LNCaP clone FGC (cell line): ENCODE results near the gene SEMA3F.

ENCODE experiments used
- DNase-seq: peaks from one replicate; pipeline ENCODE4 v3.0.0-alpha.2; 2011; ENCODE audit warnings: low read depth
- H3K4me3 ChIP-seq: 2 replicates; pipeline ENCODE4 v1.5.1; 2011; ENCODE audit warnings: mild to moderate bottlenecking, low read depth, low read length, control low read depth
- TF ChIP-seq, protein P1 (sequence below): IDR thresholded peaks from 2 replicates; pipeline ENCODE4 v1.5.1; 2012; ENCODE audit warnings: mild to moderate bottlenecking; ENCODE audit not compliant: control insufficient read depth, insufficient read depth; ENCODE audit errors: extremely low read depth

SEMA3F gene

DNA sequence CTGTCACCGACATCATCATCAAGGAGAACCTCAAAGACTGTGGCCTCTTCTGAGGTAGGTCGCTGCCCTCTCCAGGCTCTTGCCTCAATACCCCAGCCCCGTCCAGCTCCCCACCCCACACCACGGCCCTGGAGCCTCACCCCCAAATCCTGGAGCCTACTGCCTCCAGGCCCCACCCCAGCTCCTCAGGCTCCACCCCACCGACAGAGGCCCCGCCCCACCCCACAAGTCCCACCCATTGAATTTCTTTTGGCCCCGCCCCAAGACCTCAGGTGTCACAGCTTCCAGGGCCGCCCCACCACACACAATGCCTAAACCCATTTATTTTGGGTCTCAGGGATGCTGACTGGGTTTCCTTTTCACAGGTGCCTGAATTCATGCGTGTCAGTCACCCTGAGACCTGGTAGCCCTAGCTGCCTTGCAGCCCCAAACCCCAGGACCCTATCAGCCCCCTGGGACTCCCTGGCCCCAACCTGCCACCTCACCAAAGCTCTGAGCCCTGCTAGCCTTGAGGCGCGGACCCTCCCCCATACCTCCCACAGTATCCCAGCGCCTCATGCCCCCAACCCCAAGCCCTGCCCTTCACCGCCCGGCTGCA lies 39.9 kb downstream of the SEMA3F start:
- H3K4me3 ChIP-seq: no peak overlapping the region
- DNase-seq: no peak
- TF ChIP-seq, protein P1, sequence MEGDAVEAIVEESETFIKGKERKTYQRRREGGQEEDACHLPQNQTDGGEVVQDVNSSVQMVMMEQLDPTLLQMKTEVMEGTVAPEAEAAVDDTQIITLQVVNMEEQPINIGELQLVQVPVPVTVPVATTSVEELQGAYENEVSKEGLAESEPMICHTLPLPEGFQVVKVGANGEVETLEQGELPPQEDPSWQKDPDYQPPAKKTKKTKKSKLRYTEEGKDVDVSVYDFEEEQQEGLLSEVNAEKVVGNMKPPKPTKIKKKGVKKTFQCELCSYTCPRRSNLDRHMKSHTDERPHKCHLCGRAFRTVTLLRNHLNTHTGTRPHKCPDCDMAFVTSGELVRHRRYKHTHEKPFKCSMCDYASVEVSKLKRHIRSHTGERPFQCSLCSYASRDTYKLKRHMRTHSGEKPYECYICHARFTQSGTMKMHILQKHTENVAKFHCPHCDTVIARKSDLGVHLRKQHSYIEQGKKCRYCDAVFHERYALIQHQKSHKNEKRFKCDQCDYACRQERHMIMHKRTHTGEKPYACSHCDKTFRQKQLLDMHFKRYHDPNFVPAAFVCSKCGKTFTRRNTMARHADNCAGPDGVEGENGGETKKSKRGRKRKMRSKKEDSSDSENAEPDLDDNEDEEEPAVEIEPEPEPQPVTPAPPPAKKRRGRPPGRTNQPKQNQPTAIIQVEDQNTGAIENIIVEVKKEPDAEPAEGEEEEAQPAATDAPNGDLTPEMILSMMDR: no peak

DNA sequence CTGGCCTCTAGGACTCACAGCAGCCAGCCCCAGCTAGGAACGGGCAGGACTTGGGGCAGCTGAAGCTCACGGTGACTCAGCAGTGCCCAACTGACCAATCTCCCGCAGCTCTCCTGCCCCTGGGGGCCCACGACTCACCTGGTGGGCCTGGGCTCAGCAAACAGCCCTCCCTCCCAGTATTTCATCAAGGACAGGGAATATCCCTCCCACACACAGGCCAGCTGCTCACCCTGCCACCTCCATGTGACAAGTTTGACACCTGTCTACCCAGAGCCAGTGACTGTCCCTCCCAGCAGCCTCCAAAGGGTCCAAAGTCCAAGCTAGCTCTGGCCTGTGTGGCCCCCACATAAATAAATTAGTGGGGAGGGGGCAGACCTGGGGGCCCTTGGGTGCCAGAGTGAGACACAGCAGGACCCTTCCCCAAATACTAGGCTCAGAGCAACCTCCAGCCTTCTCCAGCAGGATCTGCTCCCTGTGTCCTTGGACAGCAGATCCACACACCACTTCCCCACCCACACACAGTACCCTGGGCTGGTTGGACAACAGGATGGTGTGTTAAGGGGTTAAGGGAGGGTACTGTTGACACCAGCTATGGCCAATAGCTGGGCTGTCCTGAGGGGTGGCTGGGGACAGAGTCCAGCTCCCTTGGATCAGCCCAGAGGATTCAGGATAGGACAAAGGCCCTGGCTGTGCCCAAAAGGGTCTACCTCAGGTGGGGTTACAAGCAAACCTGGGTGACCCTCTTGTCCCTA lies 40.6 kb downstream of the SEMA3F start:
- TF ChIP-seq, protein P1: no peak
- H3K4me3 ChIP-seq: no peak overlapping the region
- DNase-seq: no peak

DNA sequence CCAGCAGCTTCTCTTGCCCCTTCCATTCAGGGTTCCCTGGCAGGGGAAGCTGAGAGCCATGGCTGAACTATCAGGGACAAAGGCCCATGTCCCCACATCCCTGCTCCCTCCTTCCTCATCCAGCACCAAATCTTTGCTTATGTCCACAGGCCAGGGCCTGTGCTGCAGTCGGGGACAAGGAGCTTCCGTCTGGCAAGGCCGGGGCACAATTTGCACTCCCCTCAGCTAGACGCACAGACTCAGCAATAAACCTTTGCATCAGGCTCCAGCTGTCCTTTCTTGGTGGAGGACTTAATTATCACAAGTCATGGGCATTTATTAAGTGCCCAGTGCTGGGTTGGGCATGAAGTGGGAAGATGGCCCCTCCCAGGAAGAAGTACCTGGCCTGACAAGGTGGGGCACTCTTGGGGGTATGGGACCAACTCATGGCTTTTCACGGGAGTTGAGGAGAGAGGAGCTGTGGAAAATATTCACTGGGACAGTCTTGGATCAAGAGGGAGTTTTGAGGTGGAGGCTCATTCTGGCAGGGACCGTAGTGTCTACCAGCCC lies 41.2 kb downstream of the SEMA3F start:
- TF ChIP-seq, protein P1: no peak
- no peak for DNase-seq
- H3K4me3 ChIP-seq: no peak overlapping the region

DNA sequence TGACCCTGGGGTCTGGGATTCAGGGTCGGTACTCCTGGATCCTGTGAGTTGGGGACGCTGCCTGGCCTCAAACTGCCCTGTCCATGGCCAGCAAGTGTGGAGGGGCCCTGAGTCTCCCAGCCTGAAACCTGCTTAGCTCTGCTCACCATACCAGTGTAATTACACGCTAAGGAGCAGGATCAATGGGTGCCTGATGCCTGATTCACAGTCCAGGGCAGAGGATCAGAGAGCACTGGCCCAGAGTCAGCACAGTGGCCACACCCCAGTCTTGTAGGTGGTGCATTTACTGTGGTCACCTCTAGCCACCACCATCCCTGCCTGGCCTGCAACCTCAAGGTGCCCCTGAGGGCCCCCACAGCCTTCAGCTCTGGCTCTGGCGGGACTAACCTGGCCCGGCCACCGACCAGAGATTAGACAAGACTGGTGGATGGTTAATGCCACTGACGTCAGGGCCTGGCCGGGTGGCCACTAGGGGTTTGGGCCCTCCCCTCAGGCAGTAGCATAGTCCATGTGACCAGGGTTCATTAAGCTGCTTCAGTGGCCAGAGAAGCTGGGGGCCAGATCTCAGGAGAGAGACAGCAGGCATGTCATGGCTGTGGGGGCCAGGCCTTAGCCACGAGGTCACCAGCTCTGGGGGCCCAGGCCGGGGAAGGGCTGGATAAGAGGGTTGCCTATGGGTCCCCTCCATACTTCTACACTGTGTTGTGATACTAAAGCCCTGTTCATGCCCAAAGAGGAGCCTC lies 46.6 kb downstream of the SEMA3F start:
- no peak for DNase-seq
- H3K4me3 ChIP-seq: no peak overlapping the region
- TF ChIP-seq, protein P1: no peak

DNA sequence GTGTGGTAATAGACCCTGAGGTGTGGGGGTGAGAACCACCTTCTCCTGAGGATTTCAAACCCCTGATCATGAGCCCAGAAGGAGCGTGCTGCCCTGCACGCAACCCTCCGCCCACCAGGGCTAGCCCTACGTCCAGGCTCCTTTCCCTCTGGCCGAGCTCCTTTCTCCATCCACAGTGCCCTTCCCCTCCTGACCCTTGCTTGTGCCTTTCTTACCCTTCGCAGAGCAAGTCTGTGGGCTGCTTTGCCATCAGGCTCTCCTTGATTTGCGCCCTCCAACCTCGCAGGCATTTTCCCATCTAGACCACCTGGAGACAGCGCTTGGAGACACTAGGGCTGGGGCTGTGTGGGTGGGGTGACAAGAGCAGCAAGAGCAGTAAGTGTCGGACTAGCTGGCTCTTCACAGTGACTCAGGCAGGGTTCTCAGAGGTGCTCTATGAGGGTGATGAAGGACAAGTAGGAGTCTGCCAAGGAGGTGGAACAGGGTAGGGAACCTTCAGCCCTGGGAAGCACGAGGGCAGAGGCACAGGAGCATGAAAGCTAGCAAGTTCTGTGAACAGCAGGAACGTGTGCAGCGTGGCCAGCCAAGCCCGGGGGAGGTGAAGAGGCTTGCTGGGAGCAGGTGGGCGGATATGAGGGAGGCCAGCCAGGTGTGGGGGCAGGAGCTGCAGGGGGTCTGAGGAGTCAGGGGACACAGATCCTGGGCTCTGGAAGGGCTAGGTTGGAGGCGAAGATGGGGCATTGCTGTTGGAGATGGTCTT lies 47.4 kb downstream of the SEMA3F start:
- TF ChIP-seq, protein P1: no peak
- H3K4me3 ChIP-seq: no peak overlapping the region
- DNase-seq: no peak

DNA sequence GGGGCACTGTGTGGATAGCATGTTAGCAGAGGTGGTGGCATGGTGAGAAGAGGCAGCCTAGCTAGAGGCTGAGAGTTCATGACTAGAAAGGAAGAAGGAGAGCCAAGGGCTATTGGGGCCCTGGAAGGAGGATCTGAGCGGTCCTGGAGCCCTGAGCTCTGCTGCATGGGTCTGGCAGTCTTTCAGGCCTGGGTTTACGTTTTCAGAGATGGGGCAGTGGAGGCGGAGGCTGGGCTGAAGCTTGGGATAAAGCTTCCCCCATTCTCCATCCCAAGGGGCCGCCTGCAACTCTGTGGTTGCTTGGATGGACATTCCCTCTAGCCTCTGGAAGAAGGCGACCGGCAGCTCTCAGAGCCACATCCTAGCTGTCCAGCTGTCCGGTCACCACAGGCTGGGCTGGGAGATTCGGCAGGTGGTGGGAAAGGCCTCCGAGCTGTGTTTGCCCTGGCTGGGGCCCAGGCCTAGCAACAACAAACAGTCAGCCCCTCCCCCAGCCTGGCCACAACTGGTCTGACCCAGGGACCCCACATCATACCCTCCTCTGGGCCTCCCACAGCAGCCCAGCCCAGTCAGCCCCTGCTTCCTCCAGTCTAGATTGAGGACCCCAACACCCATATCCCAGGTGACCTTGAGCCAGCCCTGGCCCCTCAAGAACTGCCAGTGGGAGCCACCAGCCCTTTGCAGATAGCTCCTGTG lies 48.1 kb downstream of the SEMA3F start:
- H3K4me3 ChIP-seq: no peak overlapping the region
- TF ChIP-seq, protein P1: no peak
- no peak for DNase-seq
